ENCODE results near the gene ZBTB21.

ZBTB21 gene

DNA sequence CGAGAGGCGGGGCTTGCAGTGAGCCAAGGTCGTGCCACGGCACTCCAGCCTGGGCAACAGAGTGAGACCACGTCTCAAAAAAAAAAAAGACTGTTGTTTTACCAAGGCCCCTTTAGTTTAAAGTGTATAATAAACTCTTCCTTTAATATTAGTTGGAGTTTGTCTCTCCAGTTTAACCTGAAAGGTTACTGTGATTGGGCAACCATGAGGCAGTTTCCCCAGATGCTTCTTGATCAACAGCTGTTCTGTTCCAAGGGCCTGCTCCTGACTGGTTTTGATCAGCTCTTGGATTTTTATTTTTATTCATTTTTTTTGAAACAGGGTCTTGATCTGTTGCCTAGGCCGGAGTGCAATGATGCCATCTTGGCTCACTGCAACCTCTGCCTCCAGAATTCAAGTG, 38.3 kb downstream of the ZBTB21 start:
- Histone ChIP-seq H3K36me3 (no peaks in the 10 kb centered on the region), H3K27me3 (no peaks in the 10 kb centered on the region)
- TF ChIP-seq, protein P1, sequence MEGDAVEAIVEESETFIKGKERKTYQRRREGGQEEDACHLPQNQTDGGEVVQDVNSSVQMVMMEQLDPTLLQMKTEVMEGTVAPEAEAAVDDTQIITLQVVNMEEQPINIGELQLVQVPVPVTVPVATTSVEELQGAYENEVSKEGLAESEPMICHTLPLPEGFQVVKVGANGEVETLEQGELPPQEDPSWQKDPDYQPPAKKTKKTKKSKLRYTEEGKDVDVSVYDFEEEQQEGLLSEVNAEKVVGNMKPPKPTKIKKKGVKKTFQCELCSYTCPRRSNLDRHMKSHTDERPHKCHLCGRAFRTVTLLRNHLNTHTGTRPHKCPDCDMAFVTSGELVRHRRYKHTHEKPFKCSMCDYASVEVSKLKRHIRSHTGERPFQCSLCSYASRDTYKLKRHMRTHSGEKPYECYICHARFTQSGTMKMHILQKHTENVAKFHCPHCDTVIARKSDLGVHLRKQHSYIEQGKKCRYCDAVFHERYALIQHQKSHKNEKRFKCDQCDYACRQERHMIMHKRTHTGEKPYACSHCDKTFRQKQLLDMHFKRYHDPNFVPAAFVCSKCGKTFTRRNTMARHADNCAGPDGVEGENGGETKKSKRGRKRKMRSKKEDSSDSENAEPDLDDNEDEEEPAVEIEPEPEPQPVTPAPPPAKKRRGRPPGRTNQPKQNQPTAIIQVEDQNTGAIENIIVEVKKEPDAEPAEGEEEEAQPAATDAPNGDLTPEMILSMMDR (IDR thresholded peaks at IDR 0.05; ENCODE audit: low read depth, low read length) = no peak

DNA sequence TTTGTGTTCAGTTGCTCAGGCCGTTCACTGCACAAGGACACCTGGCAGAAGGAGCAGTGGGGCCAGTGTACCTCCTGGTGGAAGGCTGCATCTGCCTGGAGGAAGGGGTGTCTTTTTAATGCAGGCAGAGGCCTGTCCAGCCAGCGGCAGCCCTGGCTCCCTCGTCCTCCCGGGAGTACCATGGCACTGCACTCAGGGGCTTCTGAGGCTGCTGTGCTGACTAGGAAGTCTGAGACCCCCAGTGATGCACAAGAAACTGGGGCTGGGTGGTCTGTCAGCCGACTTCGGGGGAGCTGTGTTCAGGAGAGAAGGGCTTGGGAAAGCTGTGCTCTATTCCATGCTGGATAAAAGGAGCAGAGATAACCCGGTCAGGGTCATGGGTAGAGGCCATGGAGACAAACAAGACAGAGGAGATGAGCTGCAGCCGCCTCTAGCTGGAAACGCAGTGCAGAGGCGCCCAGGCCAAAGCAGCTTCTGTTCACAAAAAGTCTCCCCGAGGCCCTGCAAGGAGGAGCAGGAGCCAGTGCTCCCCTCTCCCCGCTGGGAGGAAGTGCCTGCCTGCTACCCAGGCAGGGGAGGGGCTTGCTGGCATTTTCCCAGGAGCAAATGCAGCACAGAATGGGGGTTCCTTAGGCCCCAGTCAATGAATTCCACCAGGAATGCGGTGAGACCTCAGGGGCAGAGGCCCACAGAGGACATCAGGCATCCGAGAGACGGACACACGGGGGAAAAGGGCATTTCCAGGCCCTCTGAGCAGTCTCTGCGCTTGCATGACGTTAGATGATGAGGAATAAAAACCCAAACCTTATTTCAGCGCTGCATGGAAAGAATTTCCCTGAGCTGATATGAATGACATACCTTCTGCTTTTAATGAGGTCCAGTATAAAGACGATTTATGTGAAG, 39.2 kb downstream of the ZBTB21 start:
- no peak for DNase-seq
- no peaks in the 10 kb centered on the region for H3K4me1 ChIP-seq
- no peak overlapping the region for H3K4me3 ChIP-seq (ENCODE audit: low read depth, low read length)
- no peaks in the 10 kb centered on the region for H3K36me3 ChIP-seq
- no peaks in the 10 kb centered on the region for H3K27me3 ChIP-seq
- TF ChIP-seq, protein P1 (IDR thresholded peaks at IDR 0.05; ENCODE audit: low read depth, low read length) = no peak
- H3K9me3 ChIP-seq = no peaks in the 10 kb centered on the region

More for the DNA sequence above, 38.3 kb downstream of the ZBTB21 start:
- no peak for DNase-seq
- no peak overlapping the region for H3K4me3 ChIP-seq (ENCODE audit: low read depth, low read length)
- no peaks in the 10 kb centered on the region for H3K9me3 ChIP-seq
- no peaks in the 10 kb centered on the region for H3K4me1 ChIP-seq

DNA sequence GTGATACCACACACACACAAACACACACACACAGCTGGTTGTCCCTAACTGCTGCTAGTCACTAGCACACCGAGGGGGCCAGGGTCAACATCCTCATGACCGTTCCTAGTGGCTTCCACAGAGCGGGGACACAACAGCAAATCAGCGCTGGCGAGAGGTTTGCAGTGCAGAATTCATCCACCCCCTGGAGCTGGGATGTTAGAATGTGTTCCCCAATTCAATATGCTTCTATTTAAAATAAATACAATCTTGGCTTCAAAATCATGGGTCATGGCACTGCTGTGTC, 40.1 kb downstream of the ZBTB21 start:
- H3K4me1 ChIP-seq = no peaks in the 10 kb centered on the region

DNA sequence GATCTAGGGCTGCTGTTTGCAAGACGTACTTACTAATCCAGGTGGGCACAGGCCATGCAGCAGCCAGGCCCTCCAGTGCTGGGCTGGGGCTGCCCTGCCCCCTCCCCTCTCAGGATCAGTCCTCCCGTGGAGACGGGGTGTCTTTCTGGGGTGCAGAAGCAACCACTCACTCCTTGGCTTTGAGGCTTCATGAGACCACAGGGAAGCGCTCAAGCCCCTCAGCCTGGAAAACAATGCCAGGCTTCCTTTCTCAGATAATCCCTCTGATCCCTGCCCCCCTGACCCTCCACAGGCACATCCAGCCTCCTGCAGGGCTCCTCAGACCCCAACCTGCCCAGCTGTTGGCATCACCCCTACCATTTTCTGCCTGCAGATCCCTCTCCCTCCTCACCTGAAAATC, 42.5 kb downstream of the ZBTB21 start:
- Histone ChIP-seq H3K9me3 (no peaks in the 10 kb centered on the region), H3K4me1 (no peaks in the 10 kb centered on the region), H3K36me3 (no peaks in the 10 kb centered on the region), H3K4me3 (ENCODE audit: low read depth, low read length) (no peak overlapping the region), H3K27me3 (0 out of 2 replicates have a peak, but pooled peaks cover 6% of the 10 kb centered on the region)
- TF ChIP-seq, protein P1 (IDR thresholded peaks at IDR 0.05; ENCODE audit: low read depth, low read length) = no peak
- no peak for DNase-seq

More for the DNA sequence above, 40.1 kb downstream of the ZBTB21 start:
- Histone ChIP-seq H3K27me3 (no peaks in the 10 kb centered on the region), H3K4me3 (ENCODE audit: low read depth, low read length) (no peak overlapping the region), H3K36me3 (no peaks in the 10 kb centered on the region), H3K9me3 (no peaks in the 10 kb centered on the region)
- DNase-seq = no peak
- TF ChIP-seq, protein P1 (IDR thresholded peaks at IDR 0.05; ENCODE audit: low read depth, low read length) = no peak

DNA sequence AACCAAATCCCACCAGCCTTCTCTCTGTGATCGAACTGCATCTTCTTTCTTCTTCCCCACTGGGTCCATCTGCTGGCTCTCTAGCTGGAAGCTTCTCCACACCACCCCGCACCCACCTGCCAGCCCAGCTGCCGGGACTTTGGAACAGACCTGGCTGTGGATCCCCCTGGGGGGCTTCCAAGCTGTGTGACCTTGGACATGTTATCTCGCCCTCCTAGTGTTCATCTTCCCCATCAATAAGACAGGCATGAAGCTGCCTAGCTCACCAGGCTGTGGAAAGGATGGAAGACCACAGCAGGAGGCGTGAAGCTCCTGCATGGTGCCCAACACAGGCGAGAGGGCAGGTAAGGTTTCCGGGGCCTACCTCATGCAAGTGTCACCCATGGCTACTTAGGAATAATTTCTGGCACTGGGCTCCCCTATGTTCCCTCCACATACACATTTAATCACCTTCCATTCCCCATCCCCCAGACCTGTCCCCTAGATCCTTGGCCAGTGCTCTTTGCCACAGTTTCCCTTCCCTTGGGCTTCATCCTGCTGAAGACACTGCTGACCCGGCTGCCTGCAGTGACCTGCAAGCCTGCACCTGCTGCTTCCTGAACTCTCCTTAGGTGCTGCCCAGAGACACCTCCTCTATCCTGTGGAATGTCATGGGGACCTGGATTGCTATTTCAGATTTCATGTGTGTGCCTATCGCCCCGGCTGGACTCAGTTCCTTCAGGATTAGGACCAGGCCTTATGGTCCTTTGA, 43.1 kb downstream of the ZBTB21 start:
- 0 out of 2 replicates have a peak, but pooled peaks cover 6% of the 10 kb centered on the region for H3K27me3 ChIP-seq
- TF ChIP-seq, protein P1 (IDR thresholded peaks at IDR 0.05; ENCODE audit: low read depth, low read length) = no peak

More for the DNA sequence above, 43.1 kb downstream of the ZBTB21 start:
- DNase-seq = no peak
- no peaks in the 10 kb centered on the region for H3K36me3 ChIP-seq
- H3K4me3 ChIP-seq (ENCODE audit: low read depth, low read length) = no peak overlapping the region
- no peaks in the 10 kb centered on the region for H3K4me1 ChIP-seq
- no peaks in the 10 kb centered on the region for H3K9me3 ChIP-seq

Data from BE2C (cell line).